ENCODE results near the gene CCDC181. TPM values are rescaled to one million over a fixed set of nuclear protein-coding genes. Genes with fewer than 3 reads are reported as not detected.

CCDC181 gene
- total and polyA plus RNA-seq, 2 of the 8 experiments (the other 6 are each of a cell fraction or from before 2014, with no cell fraction given) = 1.2 to 3.7 TPM

- CTCF ChIA-PET (ENCODE audit: partially characterized antibody) = interaction anchor here (0.6 to 1.2 kb wide), 3 partner anchors 34 to 1040 kb away, joined by 3 to 4 read pairs (median 3); no protein-coding TSS in a partner anchor
- Histone ChIP-seq H3K4me3 (ENCODE audit: extremely low read depth in 1 of 4, insufficient read depth in 2 of 4, low read depth in 3 of 4, low read length in 4 of 4) (no peak overlapping the region), H3K4ac (replicated peaks; ENCODE audit: insufficient read length, low read depth, low read length) (no peak overlapping the region), H3K23me2 (ENCODE audit: low read depth, low read length) (no peaks in the 10 kb centered on the region), H3K27ac (ENCODE audit: low read depth, low read length) (no peak overlapping the region), H3K4me1 (replicated peaks in 1 of 4; ENCODE audit: control insufficient read depth in 3 of 4, insufficient read depth in 4 of 4, low read length in 3 of 4) (no peaks in the 10 kb centered on the region), H3K79me1 (ENCODE audit: low read depth, low read length) (no peaks in the 10 kb centered on the region), H4K5ac (ENCODE audit: insufficient read length, low read depth, low read length) (no peak overlapping the region), H3K14ac (ENCODE audit: insufficient read length) (no peak overlapping the region), H2AK5ac (ENCODE audit: low read depth, low read length) (no peak overlapping the region), H3K18ac (ENCODE audit: extremely low read depth, low read length) (no peak overlapping the region), H4K20me1 (replicated peaks in 1 of 2; ENCODE audit: control insufficient read depth in 1 of 2, insufficient read depth in 2 of 2, low read length in 2 of 2) (no peaks in the 10 kb centered on the region), H2BK20ac (ENCODE audit: low read length) (no peak overlapping the region), H3K4me2 (ENCODE audit: insufficient read depth in 1 of 2, low read depth in 2 of 2, low read length in 2 of 2) (no peak overlapping the region), H2AFZ (ENCODE audit: low read length) (no peak overlapping the region), H3K23ac (ENCODE audit: insufficient read length) (no peak overlapping the region), H3K56ac (replicated peaks; ENCODE audit: insufficient read length, low read depth, low read length) (no peak overlapping the region), H2BK15ac (ENCODE audit: low read length) (no peak overlapping the region), H3K9me3 (ENCODE audit: insufficient read depth in 2 of 2, low read depth in 1 of 2, low read length in 1 of 2) (no peaks in the 10 kb centered on the region), H3K9ac (replicated peaks in 1 of 4; ENCODE audit: extremely low read depth in 1 of 4, low read depth in 3 of 4, low read length in 3 of 4) (no peak overlapping the region), H4K8ac (ENCODE audit: extremely low read depth, insufficient read depth, low read length) (no peak overlapping the region), H2BK12ac (ENCODE audit: low read depth, low read length) (no peak overlapping the region), H3K27me3 (replicated peaks in 1 of 4; ENCODE audit: control insufficient read depth in 3 of 4, extremely low read depth in 1 of 4, insufficient read depth in 3 of 4, low read length in 3 of 4) (no peaks in the 10 kb centered on the region), H4K91ac (replicated peaks; ENCODE audit: insufficient read length, low read length) (no peak overlapping the region), H3K36me3 (ENCODE audit: control insufficient read depth in 2 of 4, insufficient read depth in 4 of 4, low read length in 3 of 4) (peaks cover 0 to 21% (median 6%) of the 10 kb centered on the region in 4 experiments; a peak in 4 of 8 replicates), H2BK5ac (ENCODE audit: low read depth, low read length) (no peak overlapping the region), H2BK120ac (replicated peaks; ENCODE audit: low read depth, low read length) (no peak overlapping the region), H3K79me2 (ENCODE audit: control insufficient read depth in 1 of 2, insufficient read depth in 2 of 2, low read length in 2 of 2) (no peaks in the 10 kb centered on the region)
- POLR2A ChIA-PET (ENCODE audit: partially characterized antibody) = no interaction called here
- FAIRE-seq (no peak), DNase-seq (ENCODE audit: low read depth in 1 of 2, low spot score in 2 of 2) (no peak)
- TF ChIP-seq HDAC6 (IDR thresholded peaks at IDR 0.05; ENCODE audit: low read depth, low read length) (no peak), SIN3A (conservative IDR thresholded peaks at IDR 0.05 in 1 of 2, IDR thresholded peaks at IDR 0.05 in 1 of 2; ENCODE audit: low read depth in 1 of 2, low read length in 2 of 2) (no peak), NRF1 (IDR thresholded peaks at IDR 0.05; ENCODE audit: low read depth, low read length) (no peak), JUN (IDR thresholded peaks at IDR 0.05; ENCODE audit: low read depth, low read length) (no peak), TCF12 (IDR thresholded peaks at IDR 0.05; ENCODE audit: low read depth, low read length) (no peak), RXRA (IDR thresholded peaks at IDR 0.05; ENCODE audit: insufficient read depth, low read depth, low read length) (no peak), ZNF274 (IDR thresholded peaks at IDR 0.05; ENCODE audit: borderline replicate concordance, extremely low read depth, low read length) (no peak)
- WGBS, 2 experiments (ENCODE audit: extremely low coverage in 1 of 2, insufficient coverage in 1 of 2, insufficient read length in 1 of 2, insufficient replicate concordance in 2 of 2, low coverage in 1 of 2, low lambda C conversion rate in 2 of 2, missing lambda C conversion rate in 1 of 2) = 88% methylated on average over 4 of the region's 4 CpGs; no CpG with 5 or more reads in 1 of the 2 experiments
Measured at GRCh38 chr1:169383449-169383848, 43.8 kb downstream of the CCDC181 start.
